ENCODE results near the gene MYH7. TPM values are rescaled to one million over a fixed set of nuclear protein-coding genes. Genes with fewer than 3 reads are reported as not detected.

Gene MYH7
- polyA plus RNA-seq, 1 donor (not counting 4 experiments of a cell fraction or from before 2014, with no cell fraction given): not detected

GRCh38 chr14:23376482-23377197 lies 58.8 kb downstream of the MYH7 start, which contains the start of gene CMTM5:
TSS of gene CMTM5 (plus strand) at chr14:23377046. CDS start at chr14:23377252, 206 bp downstream.
- no peak within 1 kb of the TSS for H3K27ac ChIP-seq (ENCODE audit: control insufficient read depth, insufficient read depth, low read length)
- H3K36me3 ChIP-seq (ENCODE audit: control insufficient read depth in 2 of 2, extremely low read depth in 1 of 2, insufficient read depth in 2 of 2, low read length in 2 of 2): no peaks in the 10 kb centered on the region
- no peaks in the 10 kb centered on the region for H3K79me2 ChIP-seq (ENCODE audit: control insufficient read depth, insufficient read depth, low read length)
- no peak within 1 kb of the TSS for H3K9ac ChIP-seq (ENCODE audit: control insufficient read depth, extremely low read depth, insufficient read depth, low read length)
- DNase-seq (ENCODE audit: low read depth, low spot score) (no peak), FAIRE-seq (no peak)
- no peak within 1 kb of the TSS for H2AFZ ChIP-seq (ENCODE audit: control insufficient read depth, low read length)
- H3K27me3 ChIP-seq (ENCODE audit: control insufficient read depth, extremely low read depth, insufficient read depth, low read length): peaks cover 7% of the 10 kb centered on the region
- H3K4me1 ChIP-seq (ENCODE audit: control insufficient read depth, extremely low read depth, insufficient read depth, low read length): no peaks in the 10 kb centered on the region
- TF ChIP-seq CTCF (optimal IDR thresholded peaks at IDR 0.05 in 1 of 3, IDR thresholded peaks at IDR 0.05 in 1 of 3, conservative IDR thresholded peaks at IDR 0.05 in 1 of 3; ENCODE audit: extremely low read depth in 1 of 3, insufficient read depth in 2 of 3, low read length in 3 of 3) (no peak), EZH2 (IDR thresholded peaks at IDR 0.05; ENCODE audit: low read length) (no peak)
- dilution Hi-C loops (cut with MboI; ENCODE audit: extremely low pct_ligation_motif_present, low sequenced_read_pairs): no loop called here
- no peaks in the 10 kb centered on the region for H3K9me1 ChIP-seq (ENCODE audit: control insufficient read depth, extremely low read depth, insufficient read depth, low read length)
- H4K20me1 ChIP-seq (ENCODE audit: control insufficient read depth, extremely low read depth, insufficient read depth, low read length): no peaks in the 10 kb centered on the region
- H3K9me3 ChIP-seq (ENCODE audit: control insufficient read depth, low read depth, low read length): no peaks in the 10 kb centered on the region
- no peak within 1 kb of the TSS for H3K4me2 ChIP-seq (ENCODE audit: control insufficient read depth, extremely low read depth, insufficient read depth, low read depth, low read length)
- H3K4me3 ChIP-seq (ENCODE audit: control insufficient read depth in 2 of 3, extremely low read depth in 1 of 3, insufficient read depth in 2 of 3, low read depth in 1 of 3, low read length in 3 of 3): no peak within 1 kb of the TSS

- Histone ChIP-seq H3K4me1 (ENCODE audit: control insufficient read depth, extremely low read depth, insufficient read depth, low read length) (no peaks in the 10 kb centered on the region), H3K4me3 (ENCODE audit: control insufficient read depth in 2 of 3, extremely low read depth in 1 of 3, insufficient read depth in 2 of 3, low read depth in 1 of 3, low read length in 3 of 3) (no peak overlapping the region), H3K9me3 (ENCODE audit: control insufficient read depth, low read depth, low read length) (no peaks in the 10 kb centered on the region), H3K79me2 (ENCODE audit: control insufficient read depth, insufficient read depth, low read length) (no peaks in the 10 kb centered on the region), H3K27ac (ENCODE audit: control insufficient read depth, insufficient read depth, low read length) (no peak overlapping the region), H3K4me2 (ENCODE audit: control insufficient read depth, extremely low read depth, insufficient read depth, low read depth, low read length) (no peak overlapping the region), H3K9me1 (ENCODE audit: control insufficient read depth, extremely low read depth, insufficient read depth, low read length) (no peaks in the 10 kb centered on the region), H2AFZ (ENCODE audit: control insufficient read depth, low read length) (no peak overlapping the region), H4K20me1 (ENCODE audit: control insufficient read depth, extremely low read depth, insufficient read depth, low read length) (no peaks in the 10 kb centered on the region), H3K27me3 (ENCODE audit: control insufficient read depth, extremely low read depth, insufficient read depth, low read length) (peaks cover 7% of the 10 kb centered on the region), H3K36me3 (ENCODE audit: control insufficient read depth in 2 of 2, extremely low read depth in 1 of 2, insufficient read depth in 2 of 2, low read length in 2 of 2) (no peaks in the 10 kb centered on the region), H3K9ac (ENCODE audit: control insufficient read depth, extremely low read depth, insufficient read depth, low read length) (no peak overlapping the region)
- TF ChIP-seq EZH2 (IDR thresholded peaks at IDR 0.05; ENCODE audit: low read length) (no peak), CTCF (optimal IDR thresholded peaks at IDR 0.05 in 1 of 3, IDR thresholded peaks at IDR 0.05 in 1 of 3, conservative IDR thresholded peaks at IDR 0.05 in 1 of 3; ENCODE audit: extremely low read depth in 1 of 3, insufficient read depth in 2 of 3, low read length in 3 of 3) (no peak)
- DNase-seq (ENCODE audit: low read depth, low spot score) (no peak), FAIRE-seq (no peak)
- dilution Hi-C loops (cut with MboI; ENCODE audit: extremely low pct_ligation_motif_present, low sequenced_read_pairs): no loop called here
These were observed 59.8 kb downstream of the MYH7 start for GRCh38 chr14:23375527-23376251.
